Embryonic facial prominence (tissue), 1 donor: ENCODE results near the gene MEIS1.

Source experiments
- DNase-seq: peaks from one replicate; pipeline ENCODE4 v3.0.0-alpha.2; 2016; ENCODE audit errors: extremely low spot score

The MEIS1 gene

GRCh38 chr2:66443979-66444861, 9.3 kb downstream of the MEIS1 start:
- no peak for DNase-seq

DNA sequence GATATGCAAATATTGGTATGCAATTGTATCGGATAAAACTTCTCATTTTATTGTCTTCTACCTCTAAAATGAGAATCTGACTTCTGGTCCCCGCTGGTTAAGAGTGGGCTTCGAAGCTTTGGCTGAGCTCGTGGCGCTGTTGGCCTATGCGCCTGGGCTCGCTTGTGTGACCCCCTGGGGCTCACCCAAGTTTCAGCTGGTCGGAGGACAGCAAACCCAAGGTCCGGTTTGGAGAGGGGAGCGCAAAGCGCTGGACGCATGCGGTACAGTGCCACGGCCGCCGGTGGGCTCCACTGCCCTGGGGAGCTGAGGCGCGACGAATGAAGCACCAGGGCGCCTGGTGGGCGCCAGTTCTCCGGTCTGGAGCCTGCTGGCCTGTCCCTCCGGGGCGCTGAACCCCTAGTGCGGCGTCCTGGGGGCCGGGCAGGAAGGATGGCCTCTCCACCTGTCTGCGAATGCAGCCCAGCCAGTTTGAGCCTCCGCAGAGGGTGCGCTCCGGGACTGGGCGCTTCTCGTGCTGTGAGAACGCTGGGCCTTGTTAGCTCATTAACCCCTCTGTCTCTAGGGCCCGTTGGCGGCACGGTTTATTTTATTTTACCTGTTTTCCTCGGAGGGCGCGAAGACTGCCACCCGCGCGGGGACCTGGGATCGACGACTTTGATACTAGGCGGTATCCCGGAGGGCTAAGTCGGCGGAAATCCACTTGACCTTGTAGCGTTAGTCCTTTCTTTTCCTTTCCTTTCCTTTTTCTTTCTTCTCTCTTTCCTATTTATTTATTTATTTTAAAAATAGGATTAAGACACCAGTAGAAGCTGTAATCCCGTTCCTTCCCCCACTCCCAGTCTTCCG, 10.4 kb downstream of the MEIS1 start:
- DNase-seq, result no peak

- no peak for DNase-seq
Measured at GRCh38 chr2:66445925-66446871, 11.3 kb downstream of the MEIS1 start.

GRCh38 chr2:66446941-66447340, 12.0 kb downstream of the MEIS1 start:
- no peak for DNase-seq

DNA sequence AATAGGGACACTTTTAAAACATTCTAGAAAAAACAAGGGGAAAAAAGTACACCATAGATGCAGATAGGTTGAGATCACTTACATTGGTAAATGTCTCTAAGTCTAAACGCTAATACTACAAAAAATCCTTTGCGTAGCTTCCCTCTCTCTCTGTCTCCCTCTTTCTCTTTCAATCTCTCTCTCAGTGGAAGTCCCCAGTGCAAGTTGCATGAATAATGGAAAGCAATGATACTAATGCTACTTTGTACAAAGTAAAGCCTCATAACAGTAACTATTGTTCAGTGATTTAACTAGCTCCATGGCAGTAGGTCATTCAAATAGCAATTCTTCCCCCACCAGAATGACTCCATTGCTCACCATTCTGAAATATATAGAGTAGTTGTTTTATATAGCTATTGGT, 12.8 kb downstream of the MEIS1 start:
- DNase-seq, result no peak

DNA sequence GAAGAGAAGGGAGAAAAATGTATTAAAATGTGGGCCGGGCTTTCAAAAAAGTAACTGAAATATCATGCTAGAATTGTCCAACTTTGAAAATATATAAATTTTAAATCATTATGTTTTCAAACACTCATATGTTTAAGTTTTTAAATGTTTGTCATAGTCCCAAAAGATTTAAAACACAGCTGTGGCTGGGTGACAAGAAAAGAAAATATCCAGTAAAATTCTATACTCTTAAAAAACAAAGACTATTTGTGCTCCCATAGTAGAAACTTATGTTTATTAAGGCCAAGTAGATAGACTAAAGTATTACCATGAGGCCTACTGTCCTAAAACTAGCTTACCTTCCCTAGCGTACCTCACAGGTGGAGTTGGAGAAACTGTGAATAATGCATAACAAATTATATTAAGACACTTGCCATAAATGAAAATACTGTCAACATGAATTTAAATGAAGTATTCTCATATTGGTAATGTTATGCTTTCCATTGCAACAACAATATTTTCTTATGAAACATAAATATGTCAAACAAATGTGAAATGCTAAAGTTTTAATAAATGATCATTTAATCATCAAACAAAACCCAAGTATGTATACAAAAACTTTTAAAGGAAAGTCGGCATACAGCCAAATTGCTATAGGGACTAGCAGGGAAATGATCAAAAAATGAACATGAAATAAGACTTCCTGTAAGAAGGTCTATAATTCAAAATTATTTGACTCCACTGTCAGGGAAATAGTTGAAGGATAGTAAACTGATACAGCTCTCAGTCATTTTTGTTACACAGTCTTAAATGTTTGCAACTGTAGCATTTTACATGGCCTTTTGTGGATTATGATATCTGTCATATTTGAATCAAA, 13.4 kb downstream of the MEIS1 start:
- no peak for DNase-seq

- DNase-seq, result no peak
Measured at GRCh38 chr2:66452214-66452613, 17.3 kb downstream of the MEIS1 start.

DNA sequence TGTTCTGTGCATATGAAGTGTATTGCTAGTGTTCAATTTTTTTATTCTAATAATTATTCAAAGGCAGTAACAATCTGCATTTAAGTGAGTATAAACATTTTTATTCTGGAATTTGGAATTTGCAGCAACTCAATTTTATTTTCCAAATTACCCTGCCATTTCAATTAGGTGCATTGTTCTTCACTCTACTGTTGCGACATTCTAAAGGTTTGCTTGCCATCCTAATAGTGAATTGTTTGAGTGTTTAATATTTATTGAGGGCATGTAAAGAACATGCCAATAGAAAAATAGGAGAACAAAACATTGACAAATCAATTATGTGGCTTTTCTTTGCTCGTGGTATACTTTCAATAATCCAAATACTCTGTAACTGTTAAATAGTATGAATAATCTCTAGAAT, 18.0 kb downstream of the MEIS1 start:
- no peak for DNase-seq

DNA sequence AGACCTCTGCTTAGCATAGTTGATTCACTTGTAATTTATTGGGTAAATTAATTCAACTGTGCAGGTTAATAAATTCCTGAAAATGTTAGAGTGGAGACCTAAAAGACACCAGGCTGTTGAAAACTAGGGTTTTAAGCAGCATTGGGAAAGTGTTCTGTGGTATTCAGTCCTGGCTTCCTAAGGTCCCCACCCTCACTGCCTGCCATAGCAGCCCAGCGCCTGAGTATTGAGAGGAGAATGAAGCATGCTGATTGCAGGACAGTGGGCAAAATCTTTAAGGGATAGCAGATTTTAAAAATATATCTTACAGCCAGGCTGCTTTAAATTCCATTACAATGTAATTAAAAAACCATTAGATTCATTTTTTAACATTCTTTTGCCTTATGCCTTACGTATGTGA, 20.6 kb downstream of the MEIS1 start:
- DNase-seq, result no peak

DNA sequence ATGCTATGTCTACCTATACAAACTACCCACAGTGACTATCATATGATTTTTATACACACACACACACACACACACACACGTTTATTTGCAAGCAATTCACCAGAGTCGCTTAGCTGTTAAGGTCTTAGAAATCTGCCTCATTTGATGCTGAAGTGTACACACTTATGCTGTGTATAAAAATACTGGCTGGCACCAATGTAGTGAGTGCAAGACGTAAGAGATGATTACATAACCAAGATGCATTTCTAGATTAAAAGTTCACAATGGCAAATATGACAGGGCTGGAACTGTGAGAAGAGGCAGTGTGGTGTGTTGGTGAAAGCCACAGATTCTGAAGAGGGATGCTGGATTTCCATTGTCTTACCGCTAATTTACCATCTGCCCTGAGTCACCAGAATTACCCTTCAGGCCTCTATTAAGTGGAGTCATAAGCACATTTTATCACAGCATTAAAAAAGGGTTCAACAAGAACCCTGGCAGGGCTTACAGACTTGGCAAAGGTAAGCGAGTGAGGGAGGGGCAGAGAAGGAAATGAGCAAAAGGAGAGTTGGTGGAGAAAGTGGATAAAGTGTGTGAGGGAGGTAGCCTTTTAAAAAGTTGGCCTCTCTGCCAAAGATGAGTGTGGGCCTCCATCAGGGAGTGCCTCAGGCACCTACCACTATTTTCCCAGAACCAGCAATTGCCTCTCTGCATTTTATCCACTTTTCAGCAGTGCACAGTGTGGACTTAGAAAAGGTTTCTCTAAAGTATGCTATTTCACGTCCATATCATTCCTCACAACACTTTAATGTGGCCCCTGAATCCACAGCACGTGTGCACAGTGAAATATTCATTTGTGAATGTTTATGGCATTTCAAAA, 21.5 kb downstream of the MEIS1 start:
- no peak for DNase-seq

- DNase-seq, result no peak
Measured at GRCh38 chr2:66457545-66457944, 22.6 kb downstream of the MEIS1 start.

- DNase-seq, result no peak
Measured at GRCh38 chr2:66460031-66460430, 25.1 kb downstream of the MEIS1 start.

DNA sequence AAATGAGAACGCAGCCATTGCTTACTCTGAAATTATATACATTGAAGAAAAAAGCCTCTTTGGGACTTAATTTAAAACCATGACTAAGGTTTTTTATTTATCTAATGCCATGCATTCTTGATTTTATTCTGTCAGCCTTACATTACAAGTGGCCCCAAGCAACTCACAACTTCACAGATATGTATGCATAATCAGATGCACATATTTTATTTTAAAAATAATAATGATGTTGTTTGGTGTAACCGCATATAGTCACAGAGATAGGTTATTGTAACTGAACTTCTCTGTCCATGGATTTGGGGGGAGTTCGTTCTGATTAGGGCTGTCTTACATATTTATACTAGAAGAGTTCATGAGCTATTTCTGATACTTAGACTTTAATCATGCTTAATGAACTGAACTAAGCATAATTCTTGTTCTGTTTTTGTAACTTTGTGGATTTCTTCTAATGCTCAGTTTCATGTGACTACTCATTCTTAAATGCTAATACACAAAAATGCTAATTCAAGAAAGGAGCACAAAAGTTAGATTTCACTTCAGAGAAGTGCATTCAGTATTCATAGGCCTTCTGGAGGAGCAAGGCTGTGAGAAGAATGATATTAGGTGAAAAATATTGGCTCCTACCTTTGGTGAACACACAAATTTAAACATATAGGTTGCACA, 26.2 kb downstream of the MEIS1 start:
- no peak for DNase-seq

DNA sequence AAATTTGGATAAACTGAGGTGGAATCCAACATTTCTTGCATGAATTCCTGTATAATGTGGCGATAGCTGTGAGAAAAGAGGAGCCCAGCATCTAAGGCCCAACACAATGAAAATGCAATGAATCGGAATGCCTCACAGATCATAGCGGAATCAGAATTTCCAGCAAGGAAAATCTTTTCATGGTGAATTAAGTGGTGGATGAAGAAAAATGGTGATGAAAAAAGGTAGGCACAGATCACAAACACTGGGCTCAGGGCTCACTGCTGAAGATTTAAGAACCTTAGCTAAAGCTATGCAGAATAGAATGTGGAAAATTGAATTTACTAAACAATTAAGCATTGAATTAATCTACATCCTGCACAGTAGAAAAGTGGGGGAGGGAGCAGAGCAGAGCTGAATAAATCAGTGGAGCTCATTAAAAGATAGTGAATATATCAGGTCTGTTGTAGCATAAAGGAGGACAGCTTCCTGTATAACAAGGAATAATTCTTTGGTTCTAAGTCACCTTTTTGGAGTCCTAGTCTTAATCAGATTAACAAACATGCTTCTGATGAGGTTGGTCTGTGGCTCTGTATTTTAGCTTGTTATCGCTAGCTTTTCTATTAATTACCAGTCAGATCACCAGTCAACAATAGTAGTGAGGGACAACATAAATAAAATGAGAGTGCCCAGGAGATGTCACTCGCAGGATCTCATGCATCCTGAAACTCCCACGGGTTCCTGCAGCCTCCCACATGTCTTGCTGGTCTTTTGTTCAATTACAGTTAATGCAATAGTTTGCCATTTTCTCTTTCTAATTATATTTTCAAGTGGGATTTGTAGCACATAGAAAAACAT, 27.0 kb downstream of the MEIS1 start:
- DNase-seq, result no peak

GRCh38 chr2:66462501-66462825, 27.5 kb downstream of the MEIS1 start:
- no peak for DNase-seq

DNA sequence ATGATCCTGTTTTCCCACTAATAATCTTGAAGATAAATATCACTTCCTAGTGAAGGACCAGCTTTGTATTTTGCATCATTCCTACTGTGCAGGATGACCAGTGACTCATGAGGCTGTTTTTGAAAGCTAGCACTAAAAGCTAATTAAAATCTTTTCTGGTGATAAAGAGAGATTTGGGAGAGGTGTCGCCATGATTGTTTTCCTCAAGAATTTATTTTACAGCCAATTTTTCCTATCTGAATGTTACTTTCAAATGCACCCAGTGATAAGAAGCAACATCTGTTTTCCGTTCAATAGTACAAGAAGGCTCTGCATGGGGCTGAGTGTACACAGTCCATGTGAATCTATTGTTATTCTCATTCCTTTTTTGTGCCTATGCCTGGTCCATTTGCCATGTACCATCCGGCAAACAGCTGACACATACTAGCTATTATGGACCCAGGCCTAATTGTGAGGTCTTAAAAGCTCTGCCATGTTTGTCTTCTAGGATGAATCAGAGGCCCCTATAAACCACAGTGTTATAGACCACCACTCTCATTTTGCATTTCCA, 28.4 kb downstream of the MEIS1 start:
- DNase-seq, result no peak

DNA sequence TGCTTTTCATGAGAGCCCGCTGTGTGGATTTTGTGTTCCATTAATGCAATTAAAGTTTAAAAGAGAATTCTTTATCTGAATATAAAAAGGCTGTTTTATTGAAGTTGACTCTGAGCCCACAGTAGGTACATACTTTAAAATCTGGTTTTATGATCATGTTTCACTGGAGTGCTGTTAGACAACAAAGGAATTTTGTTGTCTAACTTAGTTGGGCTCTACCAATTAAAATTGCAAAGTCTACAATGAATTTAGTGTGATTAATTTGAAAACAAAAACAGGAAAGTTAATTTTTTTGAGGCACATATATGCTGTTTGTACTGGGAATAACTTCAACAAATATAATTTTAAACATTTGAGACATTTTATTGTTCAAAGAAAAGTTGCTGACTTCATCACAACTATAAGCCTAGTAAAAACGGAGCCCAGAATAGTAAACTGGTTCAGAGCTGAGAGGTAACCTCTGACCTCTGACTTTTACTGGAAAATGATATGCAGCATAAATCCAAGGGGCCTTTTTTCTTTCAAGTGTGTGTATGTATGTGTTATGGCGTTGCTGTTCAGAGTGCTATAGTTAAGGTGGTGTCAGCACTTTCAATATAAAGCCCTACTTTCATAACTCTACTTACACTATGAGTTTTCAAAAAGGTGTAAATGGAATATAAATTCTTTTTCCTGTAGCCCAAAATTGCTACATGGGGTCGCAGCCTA, 30.2 kb downstream of the MEIS1 start:
- no peak for DNase-seq

DNA sequence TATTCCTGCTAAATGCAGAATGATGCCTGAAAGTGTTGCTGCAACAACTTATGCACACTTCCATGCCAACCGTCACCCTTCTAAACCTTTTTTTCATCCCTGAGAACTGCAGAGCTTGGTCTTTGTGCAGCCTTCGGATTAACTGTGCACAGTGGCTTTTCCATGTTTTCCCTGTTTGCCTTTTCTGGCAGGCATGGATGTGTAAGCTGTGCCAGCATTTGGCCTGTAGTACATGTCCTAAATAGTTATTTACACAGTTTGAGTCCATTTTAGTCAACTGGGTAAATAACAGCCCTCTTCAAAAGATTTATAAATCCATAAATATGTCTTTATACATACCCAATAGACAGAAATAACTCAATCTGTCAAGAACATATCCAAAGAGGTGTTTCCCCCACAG, 31.5 kb downstream of the MEIS1 start:
- DNase-seq, result no peak
